Hematopoietic multipotent progenitor cell treated with erythropoietin and hydrocortisone succinate and interleukin-3 and kit ligand, for 17 days (in vitro differentiated cells): ENCODE measurements around the gene RNF144B.
"Not testable (repeated sequence)": the region's sequence is repeated elsewhere in the genome, so short reads cannot be mapped to it uniquely, and the experiment has no call there.

Experiments used
- DNase-seq: peaks from one replicate; pipeline ENCODE4 v3.0.0-alpha.2; 2015; ENCODE audit warnings: low spot score

Gene RNF144B

GRCh38 chr6:18387061-18387721, at the start of gene RNF144B:
Gene RNF144B (plus strand): TSS chr6:18387350. CDS start chr6:18399535, 12,185 bp downstream.
- peak; percentile 32 for DNase-seq

- DNase-seq: no peak
Measured at GRCh38 chr6:18339599-18339998, 47.6 kb upstream of the RNF144B start.

GRCh38 chr6:18340781-18341551, 46.2 kb upstream of the RNF144B start:
- DNase-seq: no peak

GRCh38 chr6:18342223-18342622, 44.9 kb upstream of the RNF144B start:
- no peak for DNase-seq

GRCh38 chr6:18343741-18344140, 43.4 kb upstream of the RNF144B start:
- DNase-seq: no peak

- no peak for DNase-seq
Measured at GRCh38 chr6:18347021-18347577, 40.1 kb upstream of the RNF144B start.

GRCh38 chr6:18347866-18348265, 39.3 kb upstream of the RNF144B start:
- no peak for DNase-seq

GRCh38 chr6:18349386-18349785, 37.8 kb upstream of the RNF144B start:
- no peak for DNase-seq

- no peak for DNase-seq
Measured at GRCh38 chr6:18350271-18350670, 36.9 kb upstream of the RNF144B start.

- DNase-seq: no peak
Measured at GRCh38 chr6:18350712-18351111, 36.4 kb upstream of the RNF144B start.

GRCh38 chr6:18352001-18352400, 35.1 kb upstream of the RNF144B start:
- DNase-seq: no peak

GRCh38 chr6:18352842-18353241, 34.3 kb upstream of the RNF144B start:
- no peak for DNase-seq

GRCh38 chr6:18353251-18353650, 33.9 kb upstream of the RNF144B start:
- no peak for DNase-seq

GRCh38 chr6:18357546-18357945, 29.6 kb upstream of the RNF144B start:
- DNase-seq: not testable (repeated sequence)

GRCh38 chr6:18359237-18359885, 27.8 kb upstream of the RNF144B start:
- no peak for DNase-seq

GRCh38 chr6:18360188-18360587, 27.0 kb upstream of the RNF144B start:
- DNase-seq: no peak

GRCh38 chr6:18362058-18362561, 25.0 kb upstream of the RNF144B start:
- DNase-seq: no peak

- no peak for DNase-seq
Measured at GRCh38 chr6:18363746-18364145, 23.4 kb upstream of the RNF144B start.

GRCh38 chr6:18364561-18364960, 22.6 kb upstream of the RNF144B start:
- DNase-seq: not testable (repeated sequence)

GRCh38 chr6:18367371-18367770, 19.8 kb upstream of the RNF144B start:
- no peak for DNase-seq

GRCh38 chr6:18368277-18369105, 18.7 kb upstream of the RNF144B start:
- DNase-seq: no peak

- no peak for DNase-seq
Measured at GRCh38 chr6:18371010-18371409, 16.1 kb upstream of the RNF144B start.
